ENCODE measurements around the gene CPXM2. TPM values are rescaled to one million over a fixed set of nuclear protein-coding genes. Genes with fewer than 3 reads are reported as not detected.

Gene CPXM2
- total RNA-seq, 2 experiments from 2014 or later, result not detected

GRCh38 chr10:123798856-123799255 lies 92.8 kb downstream of the CPXM2 start:
- no peaks in the 10 kb centered on the region for H3K9me3 Mint-ChIP-seq
- no peaks in the 10 kb centered on the region for H3K4me1 ChIP-seq (ENCODE audit: insufficient read depth, low read length)
- DNase-seq, result no peak
- H3K27me3 ChIP-seq (ENCODE audit: control insufficient read depth in 1 of 2, insufficient read depth in 2 of 2, low read length in 2 of 2), result peaks cover 3 to 7% of the 10 kb centered on the region in 2 experiments
- CTCF ChIA-PET, result no interaction called here
- TF ChIP-seq, protein P1, sequence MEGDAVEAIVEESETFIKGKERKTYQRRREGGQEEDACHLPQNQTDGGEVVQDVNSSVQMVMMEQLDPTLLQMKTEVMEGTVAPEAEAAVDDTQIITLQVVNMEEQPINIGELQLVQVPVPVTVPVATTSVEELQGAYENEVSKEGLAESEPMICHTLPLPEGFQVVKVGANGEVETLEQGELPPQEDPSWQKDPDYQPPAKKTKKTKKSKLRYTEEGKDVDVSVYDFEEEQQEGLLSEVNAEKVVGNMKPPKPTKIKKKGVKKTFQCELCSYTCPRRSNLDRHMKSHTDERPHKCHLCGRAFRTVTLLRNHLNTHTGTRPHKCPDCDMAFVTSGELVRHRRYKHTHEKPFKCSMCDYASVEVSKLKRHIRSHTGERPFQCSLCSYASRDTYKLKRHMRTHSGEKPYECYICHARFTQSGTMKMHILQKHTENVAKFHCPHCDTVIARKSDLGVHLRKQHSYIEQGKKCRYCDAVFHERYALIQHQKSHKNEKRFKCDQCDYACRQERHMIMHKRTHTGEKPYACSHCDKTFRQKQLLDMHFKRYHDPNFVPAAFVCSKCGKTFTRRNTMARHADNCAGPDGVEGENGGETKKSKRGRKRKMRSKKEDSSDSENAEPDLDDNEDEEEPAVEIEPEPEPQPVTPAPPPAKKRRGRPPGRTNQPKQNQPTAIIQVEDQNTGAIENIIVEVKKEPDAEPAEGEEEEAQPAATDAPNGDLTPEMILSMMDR (IDR thresholded peaks at IDR 0.05), result no peak
- intact Hi-C loops (cut with DNase I, micrococcal nuclease), result no loop called here
- no peak for ATAC-seq (ENCODE audit: poor library complexity)
- H3K4me3 ChIP-seq (ENCODE audit: low read length), result no peak overlapping the region
- peaks cover 0 to 3% of the 10 kb centered on the region in 2 experiments for H3K9me3 ChIP-seq (ENCODE audit: control insufficient read depth in 1 of 2, insufficient read depth in 1 of 2, low read length in 2 of 2)
- no peaks in the 10 kb centered on the region for H3K36me3 ChIP-seq (ENCODE audit: insufficient read depth, low read length)
- H3K27ac Mint-ChIP-seq, result no peak overlapping the region
- H3K27me3 Mint-ChIP-seq, result peaks cover 2% of the 10 kb centered on the region
- H3K27ac ChIP-seq (ENCODE audit: low read depth in 1 of 2, low read length in 2 of 2), result no peak overlapping the region
- no peak overlapping the region for H3K4me3 Mint-ChIP-seq
- POLR2A ChIA-PET, result no interaction called here
- no peaks in the 10 kb centered on the region for H3K36me3 Mint-ChIP-seq (ENCODE audit: low read depth)
- H3K4me1 Mint-ChIP-seq (ENCODE audit: low read depth), result no peaks in the 10 kb centered on the region

- H3K27ac ChIP-seq (ENCODE audit: low read depth in 1 of 2, low read length in 2 of 2), result no peak overlapping the region
- ChIA-PET POLR2A (no interaction called here), CTCF (no interaction called here)
- H3K4me1 Mint-ChIP-seq (ENCODE audit: low read depth), result no peaks in the 10 kb centered on the region
- DNase-seq (no peak), ATAC-seq (ENCODE audit: poor library complexity) (no peak)
- no peaks in the 10 kb centered on the region for H3K36me3 Mint-ChIP-seq (ENCODE audit: low read depth)
- TF ChIP-seq, protein P1 (IDR thresholded peaks at IDR 0.05), result no peak
- peaks cover 0 to 3% of the 10 kb centered on the region in 2 experiments for H3K9me3 ChIP-seq (ENCODE audit: control insufficient read depth in 1 of 2, insufficient read depth in 1 of 2, low read length in 2 of 2)
- H3K27me3 Mint-ChIP-seq, result no peaks in the 10 kb centered on the region
- no peak overlapping the region for H3K4me3 Mint-ChIP-seq
- no peak overlapping the region for H3K27ac Mint-ChIP-seq
- H3K4me1 ChIP-seq (ENCODE audit: insufficient read depth, low read length), result no peaks in the 10 kb centered on the region
- no peaks in the 10 kb centered on the region for H3K9me3 Mint-ChIP-seq
- intact Hi-C loops (cut with DNase I, micrococcal nuclease), result no loop called here
- no peak overlapping the region for H3K4me3 ChIP-seq (ENCODE audit: low read length)
- H3K36me3 ChIP-seq (ENCODE audit: insufficient read depth, low read length), result no peaks in the 10 kb centered on the region
- H3K27me3 ChIP-seq (ENCODE audit: control insufficient read depth in 1 of 2, insufficient read depth in 2 of 2, low read length in 2 of 2), result peaks cover 3 to 7% of the 10 kb centered on the region in 2 experiments
Observed at GRCh38 chr10:123797813-123798212, 93.8 kb downstream of the CPXM2 start.

- H3K4me3 ChIP-seq (ENCODE audit: low read length), result no peak overlapping the region
- POLR2A ChIA-PET, result no interaction called here
- TF ChIP-seq, protein P1 (IDR thresholded peaks at IDR 0.05), result no peak
- no peaks in the 10 kb centered on the region for H3K36me3 ChIP-seq (ENCODE audit: insufficient read depth, low read length)
- H3K27ac ChIP-seq (ENCODE audit: low read depth in 1 of 2, low read length in 2 of 2), result no peak overlapping the region
- H3K9me3 ChIP-seq (ENCODE audit: control insufficient read depth in 1 of 2, insufficient read depth in 1 of 2, low read length in 2 of 2), result peaks cover 0 to 4% of the 10 kb centered on the region in 2 experiments
- H3K36me3 Mint-ChIP-seq (ENCODE audit: low read depth), result no peaks in the 10 kb centered on the region
- H3K4me1 Mint-ChIP-seq (ENCODE audit: low read depth), result no peaks in the 10 kb centered on the region
- CTCF ChIA-PET, result no interaction called here
- no peaks in the 10 kb centered on the region for H3K4me1 ChIP-seq (ENCODE audit: insufficient read depth, low read length)
- H3K9me3 Mint-ChIP-seq, result no peaks in the 10 kb centered on the region
- H3K27ac Mint-ChIP-seq, result no peak overlapping the region
- no peak overlapping the region for H3K4me3 Mint-ChIP-seq
- H3K27me3 Mint-ChIP-seq, result peaks cover 9% of the 10 kb centered on the region
- H3K27me3 ChIP-seq (ENCODE audit: control insufficient read depth in 1 of 2, insufficient read depth in 2 of 2, low read length in 2 of 2), result no peaks in the 10 kb centered on the region
- no peak for DNase-seq
- no peak for ATAC-seq (ENCODE audit: poor library complexity)
- intact Hi-C loops (cut with DNase I, micrococcal nuclease), result no loop called here
Observed at GRCh38 chr10:123796736-123797135, 94.9 kb downstream of the CPXM2 start.

Measured in CD4-positive, alpha-beta T cell (primary cell).